ENCODE measurements around the gene HOXA6.

Gene HOXA6

DNA sequence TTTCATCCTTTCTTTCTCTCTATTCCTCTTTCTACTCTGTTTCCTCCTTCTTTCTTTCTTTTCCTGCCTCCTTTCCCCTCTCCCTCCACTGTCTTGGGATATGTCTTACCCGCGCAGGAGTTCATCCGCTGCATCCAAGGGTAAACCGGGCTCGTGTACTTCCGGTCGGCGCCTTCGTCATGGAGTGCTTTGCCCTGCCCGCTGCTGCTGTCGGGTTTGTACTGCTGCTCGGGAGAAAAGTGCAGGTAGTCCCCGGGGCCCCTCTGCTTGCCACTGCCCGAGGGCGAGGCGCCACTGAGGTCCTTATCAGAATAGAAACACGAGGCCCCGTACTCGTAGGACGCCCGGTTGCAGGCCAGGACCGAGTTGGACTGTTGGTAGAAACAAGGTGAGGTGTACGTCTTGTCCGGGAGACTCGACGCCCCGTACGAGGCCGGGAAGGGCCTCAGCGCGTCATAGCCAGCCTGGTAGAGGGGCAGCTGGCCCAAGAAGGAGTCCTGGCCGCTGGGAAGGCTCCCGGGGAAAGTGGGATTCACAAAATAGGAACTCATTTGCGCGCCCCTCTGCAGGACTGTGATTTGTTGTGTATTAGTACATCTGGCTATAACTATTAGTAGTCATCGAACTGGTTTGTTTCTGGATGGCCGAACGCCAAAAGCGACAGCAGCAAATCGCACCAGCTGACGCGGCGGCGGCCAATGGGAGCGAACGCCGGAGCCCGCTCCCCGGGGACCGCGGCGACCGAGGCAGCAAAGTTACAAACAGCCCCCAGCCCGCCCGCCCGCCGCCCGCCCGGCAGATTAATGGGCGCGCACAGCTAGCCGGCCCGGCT, at the start of gene HOXA6:
TSS of gene HOXA6 (minus strand) at position 576 of the 832 bp plus-strand sequence. CDS start at position 551, 25 bp downstream.
- no peaks in the 10 kb centered on the region for H3K4me1 ChIP-seq (ENCODE audit: control insufficient read depth, low read depth, low read length)
- no peaks in the 10 kb centered on the region for H3K9me3 ChIP-seq (ENCODE audit: control insufficient read depth, low read depth, low read length)
- H3K27me3 ChIP-seq (ENCODE audit: control insufficient read depth, insufficient read depth, low read length), result peaks cover 100% of the 10 kb centered on the region
- peak within 1 kb of the TSS; percentile 4 for H3K4me3 ChIP-seq (ENCODE audit: low read length)
- no peaks in the 10 kb centered on the region for H3K36me3 ChIP-seq (ENCODE audit: control insufficient read depth, low read depth, low read length)
- H3K27ac ChIP-seq (ENCODE audit: low read length), result no peak within 1 kb of the TSS
- peak within 1 kb of the TSS; percentile 5 for H3K9ac ChIP-seq (ENCODE audit: low read length)

DNA sequence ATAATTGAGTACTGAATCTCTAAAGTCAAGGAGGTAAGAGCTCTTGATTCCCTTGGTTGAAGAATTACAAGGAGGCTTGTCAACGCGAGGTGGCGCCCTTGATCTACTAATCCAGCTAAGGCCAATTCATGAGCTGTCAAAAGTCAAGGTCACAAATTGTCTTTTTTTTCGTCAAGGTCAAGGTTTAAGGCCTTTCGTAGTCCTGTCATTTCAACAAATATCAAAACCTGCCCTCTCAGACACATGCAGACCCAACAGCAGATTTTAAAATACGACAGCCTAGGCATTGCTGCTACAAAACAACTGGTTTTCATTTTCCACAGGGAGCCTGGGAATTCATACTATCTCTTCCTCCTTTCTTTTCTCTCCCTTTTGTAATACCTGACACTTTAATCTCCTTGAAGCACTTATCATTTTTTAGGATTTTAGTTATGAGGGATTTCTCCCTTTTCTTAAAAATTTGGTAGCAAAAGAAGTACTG, 48.8 kb upstream of the HOXA6 start:
- peaks cover 98% of the 10 kb centered on the region for H3K27me3 ChIP-seq (ENCODE audit: control insufficient read depth, insufficient read depth, low read length)
- H3K4me1 ChIP-seq (ENCODE audit: control insufficient read depth, low read depth, low read length), result no peaks in the 10 kb centered on the region
- H3K36me3 ChIP-seq (ENCODE audit: control insufficient read depth, low read depth, low read length), result no peaks in the 10 kb centered on the region
- no peak overlapping the region for H3K9ac ChIP-seq (ENCODE audit: low read length)
- H3K9me3 ChIP-seq (ENCODE audit: control insufficient read depth, low read depth, low read length), result peaks cover 7% of the 10 kb centered on the region
- H3K27ac ChIP-seq (ENCODE audit: low read length), result no peak overlapping the region
- H3K4me3 ChIP-seq (ENCODE audit: low read length), result no peak overlapping the region

DNA sequence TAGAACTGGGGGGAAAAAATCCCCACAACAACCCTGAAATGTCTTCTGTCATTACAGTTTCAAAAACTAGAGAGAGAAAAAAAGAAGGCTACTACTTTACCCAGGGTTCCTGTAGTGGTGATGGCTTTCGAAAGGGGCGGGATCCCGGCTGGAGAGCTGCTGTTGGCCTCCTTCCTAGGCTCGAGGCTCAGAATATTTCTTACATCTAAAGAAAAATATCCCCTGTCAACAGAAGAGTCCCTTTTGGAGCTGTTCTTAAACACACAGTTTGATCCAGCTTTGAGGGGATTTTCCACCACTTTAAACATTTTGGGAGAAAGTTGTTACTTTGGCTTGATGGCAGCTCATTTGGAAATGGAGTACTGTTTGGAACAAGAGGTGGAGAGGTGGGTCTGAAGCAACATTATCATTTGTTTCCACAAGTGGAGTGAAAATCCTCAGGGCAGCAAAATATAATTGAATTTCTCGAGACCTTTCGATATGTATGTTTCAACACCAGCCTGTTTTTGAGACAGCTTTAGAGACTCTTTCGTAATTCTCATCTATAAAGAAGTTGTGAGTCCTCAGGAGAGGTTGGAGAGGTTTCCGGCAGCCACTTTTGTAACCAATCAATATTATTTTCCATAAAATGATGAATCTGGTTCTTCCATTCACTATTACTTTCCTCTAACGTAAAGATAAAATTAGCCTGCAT, 47.3 kb upstream of the HOXA6 start:
- Histone ChIP-seq H3K4me1 (ENCODE audit: control insufficient read depth, low read depth, low read length) (no peaks in the 10 kb centered on the region), H3K27me3 (ENCODE audit: control insufficient read depth, insufficient read depth, low read length) (peaks cover 98% of the 10 kb centered on the region), H3K9ac (ENCODE audit: low read length) (no peak overlapping the region), H3K9me3 (ENCODE audit: control insufficient read depth, low read depth, low read length) (peaks cover 14% of the 10 kb centered on the region), H3K27ac (ENCODE audit: low read length) (no peak overlapping the region), H3K4me3 (ENCODE audit: low read length) (no peak overlapping the region), H3K36me3 (ENCODE audit: control insufficient read depth, low read depth, low read length) (no peaks in the 10 kb centered on the region)

DNA sequence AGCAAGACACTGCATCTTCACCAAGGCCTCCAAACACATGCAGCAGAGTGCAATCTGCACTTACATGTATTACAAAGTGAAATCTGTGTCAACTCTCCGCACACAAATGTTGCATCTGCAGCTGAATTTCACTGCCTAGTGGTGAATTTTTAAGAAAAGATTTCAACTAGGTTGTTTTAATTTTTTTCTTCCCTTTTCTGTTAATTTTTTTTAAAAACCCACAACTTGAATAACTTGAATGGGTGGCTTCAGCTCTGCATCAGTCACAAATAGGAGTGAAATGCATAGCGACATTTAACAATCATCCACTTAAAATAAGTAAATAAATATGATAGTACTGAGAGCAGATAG, 46.4 kb upstream of the HOXA6 start:
- no peak overlapping the region for H3K4me3 ChIP-seq (ENCODE audit: low read length)
- peaks cover 100% of the 10 kb centered on the region for H3K27me3 ChIP-seq (ENCODE audit: control insufficient read depth, insufficient read depth, low read length)
- peaks cover 16% of the 10 kb centered on the region for H3K9me3 ChIP-seq (ENCODE audit: control insufficient read depth, low read depth, low read length)
- H3K9ac ChIP-seq (ENCODE audit: low read length), result no peak overlapping the region
- H3K36me3 ChIP-seq (ENCODE audit: control insufficient read depth, low read depth, low read length), result no peaks in the 10 kb centered on the region
- H3K4me1 ChIP-seq (ENCODE audit: control insufficient read depth, low read depth, low read length), result no peaks in the 10 kb centered on the region
- no peak overlapping the region for H3K27ac ChIP-seq (ENCODE audit: low read length)

DNA sequence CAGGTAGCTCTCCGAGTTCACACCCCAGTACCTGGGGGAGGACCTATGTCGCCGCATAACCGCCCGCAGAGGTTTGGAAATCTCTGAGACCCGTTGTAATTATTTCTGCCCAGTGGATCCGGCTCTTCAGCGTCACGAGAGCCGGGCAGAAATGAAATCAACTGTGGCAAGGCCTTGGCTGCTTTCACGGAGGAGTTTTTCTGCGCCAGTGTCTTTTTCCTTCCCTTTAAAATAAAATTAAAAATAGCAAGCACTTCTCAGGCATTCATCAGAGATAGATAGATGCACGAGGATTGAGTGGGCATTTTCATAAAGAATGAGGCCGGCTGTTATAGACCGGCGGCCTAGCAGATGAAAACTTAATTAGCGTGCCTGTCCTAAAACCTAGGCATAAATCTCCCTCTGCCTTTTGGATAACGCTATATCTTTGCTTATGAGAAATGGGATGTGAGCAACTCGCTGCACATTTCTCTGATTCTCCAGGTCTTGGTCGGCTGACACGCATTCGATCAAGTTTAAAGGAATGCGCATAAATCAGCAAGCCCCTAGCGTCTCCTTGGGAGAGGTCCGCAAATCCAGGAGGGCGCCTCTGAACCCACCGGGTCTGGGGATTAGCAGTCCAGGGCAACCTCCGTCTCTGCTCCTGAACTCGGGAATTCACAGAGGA, 45.9 kb upstream of the HOXA6 start:
- Histone ChIP-seq H3K9ac (ENCODE audit: low read length) (no peak overlapping the region), H3K4me3 (ENCODE audit: low read length) (no peak overlapping the region), H3K9me3 (ENCODE audit: control insufficient read depth, low read depth, low read length) (peaks cover 16% of the 10 kb centered on the region), H3K36me3 (ENCODE audit: control insufficient read depth, low read depth, low read length) (no peaks in the 10 kb centered on the region), H3K27ac (ENCODE audit: low read length) (no peak overlapping the region), H3K27me3 (ENCODE audit: control insufficient read depth, insufficient read depth, low read length) (peaks cover 100% of the 10 kb centered on the region), H3K4me1 (ENCODE audit: control insufficient read depth, low read depth, low read length) (peaks cover 2% of the 10 kb centered on the region)

DNA sequence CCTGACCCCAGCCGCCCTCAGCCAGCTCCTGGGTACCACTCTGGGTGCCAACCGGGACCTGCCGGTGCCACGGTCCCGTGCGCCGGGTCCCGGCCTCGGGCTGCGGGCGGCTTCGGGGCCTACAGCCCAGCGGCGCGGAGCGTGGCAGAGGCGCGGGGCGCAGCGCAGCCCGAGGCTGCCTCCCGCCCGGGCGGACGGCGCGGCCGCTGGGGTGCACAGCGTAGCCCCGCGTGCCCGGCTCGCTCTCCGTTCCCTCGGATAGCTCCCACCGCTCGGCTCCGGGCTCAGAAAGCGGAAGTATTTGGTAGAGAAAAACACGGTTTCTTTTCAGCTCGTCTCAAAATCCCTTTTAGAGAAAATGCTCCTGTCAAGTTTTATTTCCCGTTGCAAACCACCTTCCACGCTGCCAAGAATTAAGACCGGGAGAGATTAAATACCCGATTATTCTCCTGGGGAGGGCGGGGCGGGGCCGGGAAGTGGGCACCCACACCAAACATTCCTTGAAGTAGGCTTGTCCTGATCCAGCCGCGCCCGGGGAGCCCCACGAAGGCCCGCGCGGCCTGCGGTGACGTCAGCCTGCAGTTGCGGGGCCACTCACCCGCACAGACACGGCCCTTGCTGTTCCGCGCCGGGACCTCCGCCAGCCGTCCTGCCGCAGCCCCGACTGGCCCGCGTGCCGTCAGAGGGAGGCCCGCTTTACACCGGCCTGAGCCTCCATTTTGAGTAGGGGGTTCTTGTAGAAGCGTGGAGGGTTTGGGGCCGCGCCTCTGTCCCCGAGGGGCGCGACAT, 45.2 kb upstream of the HOXA6 start:
- Histone ChIP-seq H3K4me3 (ENCODE audit: low read length) (no peak overlapping the region), H3K36me3 (ENCODE audit: control insufficient read depth, low read depth, low read length) (no peaks in the 10 kb centered on the region), H3K9ac (ENCODE audit: low read length) (no peak overlapping the region), H3K27me3 (ENCODE audit: control insufficient read depth, insufficient read depth, low read length) (peaks cover 100% of the 10 kb centered on the region), H3K27ac (ENCODE audit: low read length) (no peak overlapping the region), H3K4me1 (ENCODE audit: control insufficient read depth, low read depth, low read length) (peaks cover 9% of the 10 kb centered on the region), H3K9me3 (ENCODE audit: control insufficient read depth, low read depth, low read length) (peaks cover 12% of the 10 kb centered on the region)

DNA sequence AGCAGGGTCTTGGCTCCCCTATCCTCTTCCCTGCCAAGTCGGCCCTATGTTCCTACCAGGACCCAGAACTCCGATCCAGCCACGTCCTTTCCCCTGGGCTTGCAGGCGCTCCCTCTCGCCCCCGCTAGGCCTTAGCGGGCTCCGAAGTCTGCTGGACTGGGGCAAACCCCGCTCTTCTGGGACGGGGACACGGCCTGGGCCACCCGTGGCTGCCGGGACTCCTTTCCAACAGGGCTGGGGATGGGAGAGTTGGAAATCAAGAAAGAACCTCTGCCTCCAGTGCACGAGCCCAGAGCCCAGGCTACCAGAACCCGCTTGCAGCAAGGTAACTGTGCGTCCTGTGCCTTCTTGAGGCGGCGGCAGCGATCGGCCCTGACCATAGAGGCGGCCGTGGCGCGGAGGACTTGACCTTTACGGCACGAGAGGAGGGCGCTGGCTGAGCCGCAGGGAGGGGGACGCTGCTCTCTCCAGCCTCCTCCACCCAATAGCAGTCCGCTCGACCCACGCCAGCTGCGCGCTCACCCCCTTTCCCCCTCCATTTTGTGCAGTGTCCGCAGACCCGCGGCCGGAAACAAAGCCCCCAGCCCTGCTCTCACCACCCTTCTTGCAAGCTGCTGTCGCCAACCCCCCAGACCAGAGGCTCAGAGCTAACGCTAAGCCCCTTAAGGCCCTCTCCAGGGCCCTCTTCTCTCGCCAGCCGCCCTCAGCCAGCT, 44.4 kb upstream of the HOXA6 start:
- peaks cover 100% of the 10 kb centered on the region for H3K27me3 ChIP-seq (ENCODE audit: control insufficient read depth, insufficient read depth, low read length)
- no peak overlapping the region for H3K4me3 ChIP-seq (ENCODE audit: low read length)
- no peaks in the 10 kb centered on the region for H3K36me3 ChIP-seq (ENCODE audit: control insufficient read depth, low read depth, low read length)
- H3K4me1 ChIP-seq (ENCODE audit: control insufficient read depth, low read depth, low read length), result peaks cover 9% of the 10 kb centered on the region
- H3K9me3 ChIP-seq (ENCODE audit: control insufficient read depth, low read depth, low read length), result peaks cover 11% of the 10 kb centered on the region
- H3K27ac ChIP-seq (ENCODE audit: low read length), result no peak overlapping the region
- no peak overlapping the region for H3K9ac ChIP-seq (ENCODE audit: low read length)

DNA sequence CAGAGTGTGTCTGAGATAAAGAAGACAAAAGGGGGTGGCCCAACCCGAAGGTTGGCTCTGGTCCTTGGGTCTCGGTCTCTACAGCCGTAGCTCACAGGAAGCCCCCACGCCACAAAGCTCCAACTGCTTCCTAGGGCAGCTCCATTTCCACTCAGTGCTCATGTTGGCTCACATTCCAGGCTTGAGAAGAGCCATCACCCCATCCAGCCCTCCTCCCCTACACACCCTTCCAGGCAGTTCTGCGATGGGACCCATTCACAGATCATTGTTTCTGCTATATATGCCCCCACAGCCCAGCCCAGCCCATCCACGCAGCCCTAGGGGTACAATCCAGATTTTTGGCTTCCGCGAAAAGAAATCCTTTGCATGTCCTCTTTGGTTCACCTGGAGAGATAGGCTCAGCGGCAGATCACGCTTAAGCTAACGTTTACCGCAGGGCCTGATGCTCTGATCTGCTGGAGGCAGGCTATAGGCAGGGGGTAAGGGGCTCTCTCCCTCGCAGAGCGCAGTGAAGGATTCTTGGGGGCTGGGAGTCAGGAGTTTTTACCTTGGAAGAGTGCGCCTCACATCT, 43.7 kb upstream of the HOXA6 start:
- Histone ChIP-seq H3K4me1 (ENCODE audit: control insufficient read depth, low read depth, low read length) (peaks cover 9% of the 10 kb centered on the region), H3K9me3 (ENCODE audit: control insufficient read depth, low read depth, low read length) (peaks cover 11% of the 10 kb centered on the region), H3K27me3 (ENCODE audit: control insufficient read depth, insufficient read depth, low read length) (peaks cover 100% of the 10 kb centered on the region), H3K36me3 (ENCODE audit: control insufficient read depth, low read depth, low read length) (no peaks in the 10 kb centered on the region), H3K27ac (ENCODE audit: low read length) (no peak overlapping the region), H3K4me3 (ENCODE audit: low read length) (no peak overlapping the region), H3K9ac (ENCODE audit: low read length) (no peak overlapping the region)

DNA sequence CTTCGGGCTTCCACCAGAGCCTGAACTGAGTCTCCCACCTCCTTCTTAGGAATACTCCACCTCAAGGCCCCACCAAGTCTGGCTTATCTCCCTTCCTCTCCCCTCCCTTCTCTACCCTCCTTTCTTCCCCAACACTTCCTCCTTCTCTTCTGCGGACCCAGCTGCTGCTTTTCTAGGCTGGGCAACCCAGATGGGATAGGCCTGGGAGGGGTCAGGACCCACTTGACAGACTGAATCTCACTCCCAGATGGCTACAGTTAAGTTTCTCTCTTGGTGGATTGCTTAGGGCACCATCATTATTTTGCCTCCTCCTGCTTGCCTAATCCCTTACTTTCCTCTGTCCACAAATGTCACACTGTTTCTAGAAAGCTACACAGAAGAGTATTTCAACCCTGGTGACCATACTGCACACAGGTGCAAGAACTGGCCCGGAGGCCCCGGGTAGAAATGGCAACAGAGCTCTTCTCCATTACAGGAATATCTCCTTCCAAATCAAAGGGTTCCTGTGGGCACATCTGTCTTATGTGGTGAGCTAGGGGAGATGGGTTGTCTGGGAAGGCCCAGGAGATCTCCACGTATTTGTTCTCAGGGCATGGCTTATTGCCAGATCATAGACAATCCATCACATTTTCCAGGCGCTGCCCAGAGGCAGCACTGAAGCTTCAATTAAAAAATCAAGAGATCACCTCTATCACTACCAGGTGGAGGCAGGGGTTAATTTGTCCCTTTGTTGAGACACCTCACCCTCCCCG, 42.6 kb upstream of the HOXA6 start:
- Histone ChIP-seq H3K4me3 (ENCODE audit: low read length) (no peak overlapping the region), H3K27me3 (ENCODE audit: control insufficient read depth, insufficient read depth, low read length) (peaks cover 100% of the 10 kb centered on the region), H3K27ac (ENCODE audit: low read length) (no peak overlapping the region), H3K36me3 (ENCODE audit: control insufficient read depth, low read depth, low read length) (no peaks in the 10 kb centered on the region), H3K9me3 (ENCODE audit: control insufficient read depth, low read depth, low read length) (peaks cover 11% of the 10 kb centered on the region), H3K9ac (ENCODE audit: low read length) (no peak overlapping the region), H3K4me1 (ENCODE audit: control insufficient read depth, low read depth, low read length) (peaks cover 9% of the 10 kb centered on the region)

All from iPS-18a (cell line).